Caco-2 (cell line): Measurements from ENCODE around the gene TNFAIP8. TPM values are rescaled to one million over a fixed set of nuclear protein-coding genes. Genes with fewer than 3 reads are reported as not detected.
A peak's percentile ranks its signal among the peaks of the same experiment; 100 is the strongest.

ENCODE experiments used
- BruUV-seq: library from RNA; stranded (reverse); fragments of 400-500 nt; replicated peaks from 2 replicates; lab custom pipeline; 2021; lab: Mats Ljungman, UMichigan
- CTCF ChIA-PET: fragments of 300-600 bp; sonication (Branson Sonifier 250); formaldehyde crosslinking; loops from one replicate; lab custom pipeline; 2022; ENCODE audit warnings: antibody characterized with exemption; lab: Charles Lee
- POLR2A ChIA-PET: fragments of 300-600 bp; sonication (Branson Sonifier 250); formaldehyde crosslinking; loops from one replicate; lab custom pipeline; 2022; ENCODE audit warnings: antibody characterized with exemption; lab: Charles Lee
- DNase-seq, 2 experiments: peaks; one replicate each; pipeline versions ENCODE4 v3.0.0 to v3.0.0-alpha.2; 2020 to 2022
- H3K27me3 ChIP-seq: replicated peaks from 2 replicates; pipeline ENCODE4 v1.6.0; 2011; ENCODE audit warnings: low read length; ENCODE audit not compliant: control insufficient read depth, insufficient read depth
- H3K36me3 ChIP-seq: 2 replicates; pipeline ENCODE4 v1.5.1; 2011; ENCODE audit warnings: low read length; ENCODE audit not compliant: control insufficient read depth, insufficient read depth
- H3K4me1 ChIP-seq: fragments of 250-450 bp; sonication (Bioruptor Pico); 2 replicates; pipeline ENCODE4 v1.5.1; 2020; ENCODE audit warnings: mild to moderate bottlenecking
- H3K4me3 ChIP-seq: 2 replicates; pipeline ENCODE4 v1.5.1; 2011; ENCODE audit warnings: low read depth, mild to moderate bottlenecking, control low read depth, low read length
- H3K9me3 ChIP-seq: fragments of 250-450 bp; sonication (Bioruptor Pico); 2 replicates; pipeline ENCODE4 v1.5.1; 2020; ENCODE audit warnings: mild to moderate bottlenecking, moderate library complexity
- H3K27ac Mint-ChIP-seq: one replicate; pipeline ENCODE4 v1.8.0; 2022; ENCODE audit warnings: mixed read lengths; ENCODE audit not compliant: unreplicated experiment
- H3K27me3 Mint-ChIP-seq: one replicate; pipeline ENCODE4 v1.8.0; 2022; ENCODE audit warnings: mixed read lengths; ENCODE audit not compliant: insufficient read depth, unreplicated experiment
- H3K36me3 Mint-ChIP-seq: one replicate; pipeline ENCODE4 v1.8.0; 2022; ENCODE audit warnings: mild to moderate bottlenecking, mixed read lengths; ENCODE audit not compliant: insufficient read depth, unreplicated experiment
- H3K4me1 Mint-ChIP-seq: one replicate; pipeline ENCODE4 v1.8.0; 2022; ENCODE audit warnings: low read depth, mixed read lengths; ENCODE audit not compliant: unreplicated experiment
- H3K4me3 Mint-ChIP-seq: one replicate; pipeline ENCODE4 v1.8.0; 2022; ENCODE audit warnings: mild to moderate bottlenecking, moderate library complexity, mixed read lengths; ENCODE audit not compliant: unreplicated experiment
- H3K9me3 Mint-ChIP-seq: one replicate; pipeline ENCODE4 v1.8.0; 2022; ENCODE audit warnings: mixed read lengths; ENCODE audit not compliant: unreplicated experiment
- CTCF ChIP-seq, 2 experiments: fragments of 200-600 bp in 1 of 2; IDR thresholded peaks; 1 replicate in 1 of 2; 2 replicates in 1 of 2; pipeline versions ENCODE4 v1.5.1 to v1.8.0; 2011 to 2022; ENCODE audit warnings: antibody characterized with exemption in 1 of 2, control low read depth in 1 of 2, inconsistent platforms in 1 of 2, low read depth in 1 of 2, low read length in 1 of 2, mild to moderate bottlenecking in 1 of 2, moderate library complexity in 1 of 2; ENCODE audit not compliant: insufficient read depth in 1 of 2, severe bottlenecking in 1 of 2, unreplicated experiment in 1 of 2
- intact Hi-C: fragments of 100-400 bp; cut with micrococcal nuclease; formaldehyde crosslinking; loops from one replicate; pipeline ENCODE4 v1.10.0; 2022; ENCODE audit not compliant: unreplicated experiment
- total RNA-seq: library from RNA; stranded (reverse); gene quantifications from 2 replicates; pipeline ENCODE4 v1.2.3, GENCODE V29; 2022

The TNFAIP8 gene
- total RNA-seq, 1 experiment from 2014 or later: 7.4 TPM

- intact Hi-C loops: loop anchor here (5.0 kb wide), 1 partner anchor 333 kb away; the partner anchor contains the start of gene DTWD2
Observed at GRCh38 chr5:119319890-119320289, 35.9 kb upstream of the TNFAIP8 start.

GRCh38 chr5:119321569-119322311, 34.1 kb upstream of the TNFAIP8 start:
- H3K4me1 Mint-ChIP-seq: peaks cover 30% of the 10 kb centered on the region
- BruUV-seq: no TSS peak

More at GRCh38 chr5:119319890-119320289, 35.9 kb upstream of the TNFAIP8 start:
- Mint-ChIP-seq H3K4me3 (no peak overlapping the region), H3K4me1 (peaks cover 22% of the 10 kb centered on the region), H3K36me3 (no peaks in the 10 kb centered on the region), H3K9me3 (no peaks in the 10 kb centered on the region), H3K27me3 (no peaks in the 10 kb centered on the region), H3K27ac (peak overlapping the region; percentile 5)
- H3K4me3 ChIP-seq: no peak overlapping the region
- DNase-seq: no peak
- no peaks in the 10 kb centered on the region for H3K36me3 ChIP-seq
- H3K9me3 ChIP-seq: no peaks in the 10 kb centered on the region
- no peak for TF ChIP-seq CTCF (IDR thresholded peaks at IDR 0.05; ENCODE audit: insufficient read depth in 1 of 2, low read depth in 1 of 2, low read length in 1 of 2, severe bottlenecking in 1 of 2, unreplicated experiment in 1 of 2)
- POLR2A ChIA-PET: no interaction called here
- no TSS peak for BruUV-seq
- CTCF ChIA-PET: no interaction called here
- H3K27me3 ChIP-seq: no peaks in the 10 kb centered on the region
- peaks cover 29% of the 10 kb centered on the region for H3K4me1 ChIP-seq

More at GRCh38 chr5:119321569-119322311, 34.1 kb upstream of the TNFAIP8 start:
- Mint-ChIP-seq H3K27me3 (no peaks in the 10 kb centered on the region), H3K27ac (peak overlapping the region; percentile 42), H3K9me3 (no peaks in the 10 kb centered on the region), H3K4me3 (peak overlapping the region; percentile 18), H3K36me3 (no peaks in the 10 kb centered on the region)
- ChIA-PET CTCF (no interaction called here), POLR2A (no interaction called here)
- no peak overlapping the region for H3K4me3 ChIP-seq
- H3K9me3 ChIP-seq: no peaks in the 10 kb centered on the region
- no peaks in the 10 kb centered on the region for H3K27me3 ChIP-seq
- no peaks in the 10 kb centered on the region for H3K36me3 ChIP-seq
- no peak for DNase-seq
- TF ChIP-seq CTCF (IDR thresholded peaks at IDR 0.05; ENCODE audit: insufficient read depth in 1 of 2, low read depth in 1 of 2, low read length in 1 of 2, severe bottlenecking in 1 of 2, unreplicated experiment in 1 of 2): no peak
- H3K4me1 ChIP-seq: peaks cover 31% of the 10 kb centered on the region
- intact Hi-C loops: no loop called here
